Fibroblast of skin of abdomen (primary cell): ENCODE results near the gene PAX8.

Source experiments
- DNase-seq: peaks from one replicate; pipeline ENCODE4 v3.0.0-alpha.2; 2013

Gene PAX8

GRCh38 chr2:113202305-113203216 lies 76.2 kb downstream of the PAX8 start:
- DNase-seq = no peak

- DNase-seq = no peak
Measured at GRCh38 chr2:113201496-113202304, 77.0 kb downstream of the PAX8 start.

- DNase-seq = no peak
Measured at GRCh38 chr2:113200736-113201490, 77.8 kb downstream of the PAX8 start.

- DNase-seq = no peak
Measured at GRCh38 chr2:113200236-113200635, 78.5 kb downstream of the PAX8 start.

GRCh38 chr2:113198790-113199612 lies 79.7 kb downstream of the PAX8 start:
- peak; percentile 73 for DNase-seq

GRCh38 chr2:113198048-113198789 lies 80.5 kb downstream of the PAX8 start:
- DNase-seq = no peak

GRCh38 chr2:113197347-113198047 lies 81.2 kb downstream of the PAX8 start:
- no peak for DNase-seq

- DNase-seq = no peak
Measured at GRCh38 chr2:113196839-113197238, 81.9 kb downstream of the PAX8 start.

GRCh38 chr2:113195923-113196501 lies 82.7 kb downstream of the PAX8 start:
- no peak for DNase-seq

- DNase-seq = no peak
Measured at GRCh38 chr2:113192459-113193100, 86.1 kb downstream of the PAX8 start.

GRCh38 chr2:113190871-113191270 lies 87.8 kb downstream of the PAX8 start:
- DNase-seq = no peak

- no peak for DNase-seq
Measured at GRCh38 chr2:113187771-113188170, 91.0 kb downstream of the PAX8 start.

- DNase-seq = no peak
Measured at GRCh38 chr2:113186433-113186796, 92.3 kb downstream of the PAX8 start.

- no peak for DNase-seq
Measured at GRCh38 chr2:113185664-113186432, 92.9 kb downstream of the PAX8 start.

- no peak for DNase-seq
Measured at GRCh38 chr2:113184531-113185230, 94.0 kb downstream of the PAX8 start.

- no peak for DNase-seq
Measured at GRCh38 chr2:113183703-113184102, 95.0 kb downstream of the PAX8 start.

- DNase-seq = no peak
Measured at GRCh38 chr2:113183264-113183663, 95.5 kb downstream of the PAX8 start.
